ENCODE results near the gene TBX1.

Gene TBX1

GRCh38 chr22:19760058-19760950, at the start of gene TBX1:
TSS of gene TBX1 (plus strand) at chr22:19760778. CDS start at chr22:19760844, 66 bp downstream.
- DNase-seq = no peak

DNA sequence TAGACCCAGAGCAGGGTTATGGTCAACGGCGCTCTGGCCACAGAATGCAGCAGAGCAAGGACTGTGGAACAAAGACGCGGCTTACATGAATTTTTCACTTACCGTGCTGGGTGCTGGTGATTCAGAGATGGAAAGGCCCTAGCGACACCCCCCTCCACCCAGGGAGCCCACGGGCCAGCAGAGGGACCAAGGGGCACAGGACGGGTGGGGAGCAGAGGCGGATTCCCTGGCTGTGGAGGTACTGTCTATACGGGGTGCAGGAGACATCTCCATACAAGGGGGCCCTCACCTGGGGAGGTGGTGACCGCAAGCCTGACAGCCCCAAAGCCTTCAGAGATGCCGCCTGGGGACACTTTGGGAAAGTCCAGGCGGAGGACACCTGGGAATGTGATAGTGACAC, 47.3 kb upstream of the TBX1 start:
- DNase-seq = no peak

- peak in 2 of 58 donors; percentile 35 to 54 for DNase-seq
Observed at GRCh38 chr22:19713650-19714311, 46.8 kb upstream of the TBX1 start.

DNA sequence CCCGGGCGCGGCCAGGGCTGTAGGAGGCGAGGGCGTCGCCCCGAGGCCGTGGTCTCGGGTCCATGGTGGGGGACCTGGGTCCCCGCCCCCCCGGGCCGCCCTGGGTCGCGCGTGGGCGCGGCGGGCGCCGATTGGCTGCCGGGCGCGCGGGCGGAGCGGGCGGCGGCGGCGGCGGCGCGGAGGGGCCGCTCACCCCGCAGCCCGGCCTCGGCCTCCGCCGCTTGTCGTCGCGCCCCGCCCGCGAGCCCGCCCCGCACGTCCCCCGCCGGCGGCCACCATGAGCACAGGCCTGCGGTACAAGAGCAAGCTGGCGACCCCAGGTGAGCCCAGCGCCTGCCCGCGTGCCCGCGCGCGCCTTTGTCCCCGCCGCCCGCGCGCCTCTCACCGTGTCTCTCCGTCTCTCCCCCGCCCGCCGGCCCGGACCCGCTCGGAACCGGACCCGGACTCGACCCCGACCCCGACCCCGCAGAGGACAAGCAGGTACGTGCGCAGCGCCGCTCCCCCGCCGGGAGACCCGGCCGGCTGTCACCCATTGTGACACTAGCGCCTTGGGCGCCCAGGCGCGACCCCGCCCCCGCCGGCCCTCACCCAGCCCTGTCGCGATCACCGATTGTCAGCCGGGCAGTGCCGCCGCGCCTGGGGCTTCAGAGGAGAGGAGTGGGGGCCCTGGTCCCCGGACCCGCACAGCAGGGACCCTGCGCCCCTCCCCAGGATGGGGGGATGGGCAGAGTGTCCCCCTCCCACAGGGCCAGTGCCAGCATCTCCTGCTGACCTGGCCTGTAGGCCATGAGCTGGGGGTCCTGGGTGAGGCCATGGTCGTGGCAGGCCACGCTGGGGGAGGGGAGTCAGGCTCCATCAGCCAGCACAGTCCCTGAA, 46.0 kb upstream of the TBX1 start, which contains the start of gene SEPTIN5:
Gene SEPTIN5 (plus strand): TSS at position 192 of the 876 bp plus-strand sequence. CDS start 86 bp downstream, at position 278.
- peak in 2 of 58 donors; percentile 27 to 47 for DNase-seq

DNA sequence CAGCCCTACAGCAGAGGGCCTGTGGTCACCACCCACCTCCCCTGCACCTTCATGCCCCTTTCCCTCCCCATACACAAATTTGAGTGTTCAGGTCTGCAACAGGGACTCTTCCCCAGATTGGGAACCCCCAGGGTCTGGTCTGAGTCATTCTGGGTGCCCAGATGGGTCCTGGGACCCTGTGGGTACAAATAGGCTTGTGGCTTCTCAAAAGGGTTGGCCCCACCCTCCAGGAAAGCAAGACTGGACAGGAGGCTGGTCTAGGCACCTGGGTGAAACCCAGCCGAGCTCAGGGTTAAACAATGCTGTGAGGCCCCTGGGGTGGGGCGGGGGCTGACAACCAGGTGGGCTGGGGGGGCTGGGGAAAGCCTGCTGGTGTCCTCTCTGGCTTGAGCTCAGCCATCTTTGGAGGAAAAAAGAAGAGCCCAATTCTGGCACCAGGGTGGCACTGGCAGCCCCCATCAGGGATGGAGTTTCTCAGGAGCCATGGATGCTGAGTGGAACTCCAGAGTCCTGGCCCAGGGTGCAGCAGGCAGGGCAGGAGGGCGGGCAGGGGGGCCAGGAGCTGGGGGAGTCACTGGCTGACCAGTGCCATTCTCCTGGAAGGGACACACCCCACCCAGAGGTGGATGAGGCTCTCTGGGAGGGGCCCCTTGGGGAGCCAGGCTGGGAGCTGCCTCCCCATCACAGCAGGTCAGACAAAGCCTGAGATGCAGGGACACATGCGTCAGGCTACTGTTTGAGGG, 45.2 kb upstream of the TBX1 start:
- no peak for DNase-seq

GRCh38 chr22:19716041-19716828, 44.3 kb upstream of the TBX1 start:
- no peak for DNase-seq

DNA sequence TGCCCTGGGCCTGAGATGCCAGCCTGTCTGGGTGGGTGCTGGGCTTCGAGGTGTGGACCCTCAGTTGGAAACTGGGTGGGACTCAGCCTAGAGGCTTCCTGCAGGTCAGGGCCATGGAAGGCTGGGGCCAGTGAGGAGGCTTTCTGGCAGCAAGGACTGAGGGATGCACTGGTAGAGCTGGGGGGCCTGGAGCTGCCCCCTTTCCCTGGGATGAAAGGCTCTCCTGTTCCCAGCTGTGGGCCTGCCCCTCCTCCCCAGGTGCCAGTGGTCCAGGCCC, 43.8 kb upstream of the TBX1 start:
- no peak for DNase-seq

GRCh38 chr22:19717181-19717580, 43.4 kb upstream of the TBX1 start:
- DNase-seq = no peak

DNA sequence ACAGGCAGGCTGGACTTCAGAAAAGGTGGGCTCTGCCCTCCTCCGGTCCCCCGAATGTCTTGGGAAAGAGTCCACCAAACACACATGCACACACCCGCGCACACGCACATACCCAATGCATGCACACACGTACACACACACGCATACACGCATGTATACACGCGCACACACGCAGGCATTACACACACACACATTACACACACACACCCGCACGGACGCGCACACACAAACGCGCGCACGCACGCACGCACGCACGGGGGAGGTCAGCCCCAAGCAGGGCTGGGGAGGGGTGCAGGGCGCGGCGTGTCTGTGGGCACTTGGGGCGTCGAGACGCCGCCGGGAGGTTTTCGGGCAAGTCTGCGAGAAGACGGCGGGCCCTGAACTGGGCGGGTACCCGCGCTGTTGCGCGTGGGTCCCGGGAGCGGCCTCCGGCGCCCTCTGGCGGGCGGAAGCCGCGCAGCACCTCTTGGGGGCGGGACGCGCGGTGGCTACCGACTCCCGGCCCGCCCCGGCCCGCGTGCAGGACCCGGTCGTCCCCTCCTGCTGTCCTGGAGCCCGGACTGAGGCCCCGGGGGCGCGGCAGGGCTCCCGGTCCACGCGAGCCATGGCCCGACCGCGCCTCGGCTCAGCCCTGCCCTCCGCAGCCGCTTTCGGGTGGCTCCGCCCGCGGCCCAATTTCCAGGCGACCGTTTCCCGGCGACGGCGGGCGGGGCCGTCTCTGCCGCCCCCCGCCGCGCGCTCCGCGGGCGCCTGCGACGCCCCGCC, 42.7 kb upstream of the TBX1 start:
- peak in 52 of 58 donors; percentile 9 to 83 (median 52) for DNase-seq

- no peak for DNase-seq
Observed at GRCh38 chr22:19718456-19719049, 42.0 kb upstream of the TBX1 start.

DNA sequence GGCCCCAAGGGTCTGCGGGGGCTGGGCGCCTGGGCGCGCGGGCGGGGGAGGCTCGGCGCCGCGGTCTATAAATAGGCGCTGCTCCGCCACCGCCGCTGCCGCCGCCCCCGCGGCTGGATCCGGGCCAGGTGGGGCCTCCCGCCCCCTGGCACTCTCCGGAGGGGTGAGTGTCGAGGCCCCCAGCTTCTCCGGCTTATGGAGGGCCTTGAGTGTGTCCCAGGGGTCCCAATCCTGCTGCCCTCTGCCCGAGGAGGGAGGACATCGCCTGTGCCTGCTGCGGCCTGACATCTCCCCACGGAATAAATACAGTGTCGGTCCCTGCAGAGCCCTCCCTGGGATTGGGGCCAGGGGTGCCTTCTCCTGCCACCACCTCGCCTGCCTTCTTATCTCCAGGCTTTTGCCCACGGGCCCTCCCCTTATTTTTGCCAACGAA, 41.5 kb upstream of the TBX1 start:
- DNase-seq = peak in 1 of 58 donors; percentile 56

GRCh38 chr22:19719488-19720021, 41.0 kb upstream of the TBX1 start:
- DNase-seq = no peak

- no peak for DNase-seq
Observed at GRCh38 chr22:19720150-19720827, 40.3 kb upstream of the TBX1 start.

DNA sequence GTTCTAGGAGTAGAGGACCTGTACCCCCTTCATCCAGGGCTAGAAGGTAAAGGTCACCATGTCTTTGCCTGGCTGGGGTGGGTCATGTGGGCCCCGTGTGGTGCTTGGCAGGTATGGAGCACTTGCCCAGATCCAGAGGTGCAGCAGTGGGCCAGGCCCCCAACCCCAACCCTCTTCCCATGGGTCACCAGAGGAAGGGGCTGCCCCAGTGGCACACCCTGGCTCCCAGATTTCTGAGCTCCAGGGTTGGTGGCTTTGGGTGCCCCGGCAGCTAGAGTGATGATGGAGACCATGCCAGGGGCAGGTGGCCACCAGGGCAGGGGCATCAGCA, 39.6 kb upstream of the TBX1 start:
- DNase-seq = no peak

DNA sequence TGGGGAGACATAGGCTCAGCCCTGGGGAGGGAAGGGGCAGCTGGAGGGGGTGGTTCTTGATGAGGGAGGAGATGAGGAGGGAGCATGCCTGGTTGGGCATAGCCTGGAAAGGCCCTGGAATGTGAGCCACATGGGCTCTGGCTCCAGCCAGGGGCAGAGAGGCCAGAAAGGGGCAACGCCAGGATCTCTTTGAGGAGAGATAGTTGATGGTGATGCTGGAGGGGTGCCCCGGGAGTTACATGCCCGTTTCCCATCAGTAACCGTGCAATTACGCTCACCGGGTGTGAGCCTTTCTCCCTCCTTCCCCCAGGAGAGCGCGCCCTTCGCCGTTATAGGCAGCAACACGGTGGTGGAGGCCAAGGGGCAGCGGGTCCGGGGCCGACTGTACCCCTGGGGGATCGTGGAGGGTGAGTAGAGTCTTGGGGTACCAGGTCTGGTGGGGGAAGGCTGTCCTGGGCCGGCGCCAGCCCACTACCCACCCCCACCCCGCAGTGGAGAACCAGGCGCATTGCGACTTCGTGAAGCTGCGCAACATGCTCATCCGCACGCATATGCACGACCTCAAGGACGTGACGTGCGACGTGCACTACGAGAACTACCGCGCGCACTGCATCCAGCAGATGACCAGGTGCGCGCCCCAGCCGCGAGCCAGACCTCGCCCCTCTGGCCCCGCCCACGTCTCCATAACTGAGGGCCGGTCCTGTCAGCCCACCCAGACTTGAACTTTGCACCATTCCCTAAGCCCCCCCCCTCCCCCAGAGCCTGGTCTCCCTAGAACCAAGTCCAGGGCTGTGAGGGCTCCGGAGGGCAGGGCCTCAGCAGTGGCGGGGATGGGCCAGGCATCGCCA, 39.0 kb upstream of the TBX1 start:
- no peak for DNase-seq

DNA sequence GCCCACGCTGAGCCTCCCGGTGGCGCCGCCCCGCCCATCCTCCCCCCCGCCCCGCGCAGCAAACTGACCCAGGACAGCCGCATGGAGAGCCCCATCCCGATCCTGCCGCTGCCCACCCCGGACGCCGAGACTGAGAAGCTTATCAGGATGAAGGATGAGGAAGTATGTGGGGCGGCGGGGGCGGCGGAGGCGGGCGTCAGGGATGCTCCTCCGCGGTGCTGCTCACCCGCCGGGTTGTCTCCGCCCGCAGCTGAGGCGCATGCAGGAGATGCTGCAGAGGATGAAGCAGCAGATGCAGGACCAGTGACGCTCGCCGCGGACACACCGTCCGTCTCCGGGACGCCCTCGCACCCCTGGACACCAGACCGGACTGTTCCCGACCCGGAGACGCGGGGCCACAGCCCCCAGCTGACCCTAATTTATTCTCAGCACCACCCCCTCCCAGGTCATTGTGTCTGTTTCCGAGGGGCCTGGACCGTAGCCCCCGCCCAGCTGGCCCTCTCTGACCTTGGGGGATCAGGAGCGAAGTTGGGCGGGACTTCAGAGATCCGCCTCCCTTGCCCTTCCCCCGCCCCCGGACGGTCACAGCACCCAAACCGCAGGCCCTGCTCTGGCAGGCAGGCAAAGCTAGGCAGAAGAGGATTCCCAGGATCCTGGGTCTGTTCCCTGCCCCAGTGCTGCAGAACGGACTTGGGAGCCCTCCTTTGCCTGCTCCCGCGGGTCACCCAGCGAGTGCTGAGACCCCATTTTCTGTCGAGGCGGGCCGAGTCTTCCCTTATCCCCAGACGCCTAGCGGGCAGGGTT, 38.2 kb upstream of the TBX1 start:
- no peak for DNase-seq

GRCh38 chr22:19722982-19723231, 37.7 kb upstream of the TBX1 start:
- DNase-seq = no peak
